ENCODE data around the gene NGEF.

The NGEF gene

GRCh38 chr2:233036162-233036838 lies 23.2 kb upstream of the NGEF start:
- Histone ChIP-seq H3K9me3 (ENCODE audit: control insufficient read depth, insufficient read depth, low read depth, low read length) (no peaks in the 10 kb centered on the region), H3K36me3 (ENCODE audit: control insufficient read depth in 2 of 2, insufficient read depth in 1 of 2, low read length in 2 of 2) (no peaks in the 10 kb centered on the region), H3K4me1 (ENCODE audit: control insufficient read depth, insufficient read depth, low read length) (no peaks in the 10 kb centered on the region), H3K27ac (ENCODE audit: extremely low read depth, low read depth, low read length) (no peak overlapping the region), H3K4me3 (ENCODE audit: low read depth, low read length) (no peak overlapping the region)
- POLR2A ChIA-PET = no interaction called here
- TF ChIP-seq PRDM6 (tag by site-specific recombination; IDR thresholded peaks at IDR 0.05) (no peak), ZNF692 (tag by site-specific recombination; IDR thresholded peaks at IDR 0.05) (no peak), ZSCAN4 (tag by site-specific recombination; IDR thresholded peaks at IDR 0.05) (0 out of 2 replicates have a peak, but pooled peaks have one; percentile 16)
- CTCF ChIA-PET = no interaction called here

DNA sequence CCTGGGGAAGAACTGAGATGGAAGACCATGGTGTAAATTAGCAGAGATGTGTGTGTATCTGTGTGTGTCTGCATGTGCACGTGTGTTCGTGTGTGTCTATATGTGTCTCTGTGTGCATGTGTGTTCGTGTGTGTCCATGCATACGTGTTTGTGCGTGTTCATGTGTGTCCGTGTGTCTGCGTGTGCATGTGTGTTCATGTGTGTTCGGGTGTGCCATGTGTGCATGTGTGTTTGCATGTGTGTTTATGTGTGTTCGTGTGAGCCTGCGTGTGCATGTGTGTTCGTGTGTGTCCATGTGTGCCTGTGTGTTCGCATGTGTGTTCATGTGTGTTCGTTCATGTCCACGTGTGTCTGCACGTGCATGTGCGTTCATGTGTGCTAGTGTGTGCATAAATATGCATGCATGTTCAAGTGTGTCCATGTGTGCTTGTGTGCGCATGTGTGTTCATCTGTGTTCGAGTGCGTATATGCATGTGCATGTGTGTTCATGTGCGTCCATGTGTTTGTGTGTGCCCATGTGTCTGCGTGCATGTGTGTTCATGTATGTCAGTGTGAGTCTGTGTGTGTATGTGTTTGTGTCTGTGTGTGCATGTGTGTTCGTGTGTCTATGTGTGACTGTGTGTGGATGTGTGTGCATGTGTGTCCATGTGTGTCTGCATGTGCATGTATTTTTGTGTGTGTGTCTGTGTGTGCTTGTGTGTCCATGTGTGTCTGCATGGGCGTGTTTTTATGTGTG lies 22.5 kb upstream of the NGEF start:
- Histone ChIP-seq H3K4me1 (ENCODE audit: control insufficient read depth, insufficient read depth, low read length) (no peaks in the 10 kb centered on the region), H3K9me3 (ENCODE audit: control insufficient read depth, insufficient read depth, low read depth, low read length) (no peaks in the 10 kb centered on the region), H3K36me3 (ENCODE audit: control insufficient read depth in 2 of 2, insufficient read depth in 1 of 2, low read length in 2 of 2) (no peaks in the 10 kb centered on the region), H3K4me3 (ENCODE audit: low read depth, low read length) (no peak overlapping the region), H3K27ac (ENCODE audit: extremely low read depth, low read depth, low read length) (no peak overlapping the region)
- ChIA-PET POLR2A (no interaction called here), CTCF (no interaction called here)
- TF ChIP-seq ZNF610 (tag by site-specific recombination; IDR thresholded peaks at IDR 0.05; ENCODE audit: borderline replicate concordance) = no peak
- TF ChIP-seq, protein P1, sequence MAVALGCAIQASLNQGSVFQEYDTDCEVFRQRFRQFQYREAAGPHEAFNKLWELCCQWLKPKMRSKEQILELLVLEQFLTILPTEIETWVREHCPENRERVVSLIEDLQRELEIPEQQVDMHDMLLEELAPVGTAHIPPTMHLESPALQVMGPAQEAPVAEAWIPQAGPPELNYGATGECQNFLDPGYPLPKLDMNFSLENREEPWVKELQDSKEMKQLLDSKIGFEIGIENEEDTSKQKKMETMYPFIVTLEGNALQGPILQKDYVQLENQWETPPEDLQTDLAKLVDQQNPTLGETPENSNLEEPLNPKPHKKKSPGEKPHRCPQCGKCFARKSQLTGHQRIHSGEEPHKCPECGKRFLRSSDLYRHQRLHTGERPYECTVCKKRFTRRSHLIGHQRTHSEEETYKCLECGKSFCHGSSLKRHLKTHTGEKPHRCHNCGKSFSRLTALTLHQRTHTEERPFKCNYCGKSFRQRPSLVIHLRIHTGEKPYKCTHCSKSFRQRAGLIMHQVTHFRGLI (tag by site-specific recombination; IDR thresholded peaks at IDR 0.05) = no peak
- peak; percentile 61; the same call in 1 of the 2 replicates for TF ChIP-seq ZSCAN4 (tag by site-specific recombination; IDR thresholded peaks at IDR 0.05)
- TF ChIP-seq ZNF202 (tag by site-specific recombination; IDR thresholded peaks at IDR 0.05; ENCODE audit: borderline replicate concordance) = no peak
- TF ChIP-seq ZSCAN5A (tag by site-specific recombination; IDR thresholded peaks at IDR 0.05) = 0 out of 2 replicates have a peak, but pooled peaks have one; percentile 17
- TF ChIP-seq, protein P2, sequence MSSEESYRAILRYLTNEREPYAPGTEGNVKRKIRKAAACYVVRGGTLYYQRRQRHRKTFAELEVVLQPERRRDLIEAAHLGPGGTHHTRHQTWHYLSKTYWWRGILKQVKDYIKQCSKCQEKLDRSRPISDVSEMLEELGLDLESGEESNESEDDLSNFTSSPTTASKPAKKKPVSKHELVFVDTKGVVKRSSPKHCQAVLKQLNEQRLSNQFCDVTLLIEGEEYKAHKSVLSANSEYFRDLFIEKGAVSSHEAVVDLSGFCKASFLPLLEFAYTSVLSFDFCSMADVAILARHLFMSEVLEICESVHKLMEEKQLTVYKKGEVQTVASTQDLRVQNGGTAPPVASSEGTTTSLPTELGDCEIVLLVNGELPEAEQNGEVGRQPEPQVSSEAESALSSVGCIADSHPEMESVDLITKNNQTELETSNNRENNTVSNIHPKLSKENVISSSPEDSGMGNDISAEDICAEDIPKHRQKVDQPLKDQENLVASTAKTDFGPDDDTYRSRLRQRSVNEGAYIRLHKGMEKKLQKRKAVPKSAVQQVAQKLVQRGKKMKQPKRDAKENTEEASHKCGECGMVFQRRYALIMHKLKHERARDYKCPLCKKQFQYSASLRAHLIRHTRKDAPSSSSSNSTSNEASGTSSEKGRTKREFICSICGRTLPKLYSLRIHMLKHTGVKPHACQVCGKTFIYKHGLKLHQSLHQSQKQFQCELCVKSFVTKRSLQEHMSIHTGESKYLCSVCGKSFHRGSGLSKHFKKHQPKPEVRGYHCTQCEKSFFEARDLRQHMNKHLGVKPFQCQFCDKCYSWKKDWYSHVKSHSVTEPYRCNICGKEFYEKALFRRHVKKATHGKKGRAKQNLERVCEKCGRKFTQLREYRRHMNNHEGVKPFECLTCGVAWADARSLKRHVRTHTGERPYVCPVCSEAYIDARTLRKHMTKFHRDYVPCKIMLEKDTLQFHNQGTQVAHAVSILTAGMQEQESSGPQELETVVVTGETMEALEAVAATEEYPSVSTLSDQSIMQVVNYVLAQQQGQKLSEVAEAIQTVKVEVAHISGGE (tag by site-specific recombination; conservative IDR thresholded peaks at IDR 0.05; ENCODE audit: low read depth) = no peak

Data from HEK293 (cell line).